Kidney epithelial cell (primary cell): Measurements from ENCODE around the gene RPTOR. TPM values are rescaled to one million over a fixed set of nuclear protein-coding genes. Genes with fewer than 3 reads are reported as not detected.

Source experiments
- DNase-seq: peaks from one replicate; pipeline ENCODE4 v3.0.0-alpha.2; 2010; ENCODE audit warnings: low read depth
- H3K27me3 ChIP-seq: 2 replicates; pipeline ENCODE4 v1.6.0; 2011; ENCODE audit warnings: low read length; ENCODE audit not compliant: control insufficient read depth, insufficient read depth
- H3K36me3 ChIP-seq: 2 replicates; pipeline ENCODE4 v1.5.1; 2011; ENCODE audit warnings: low read length; ENCODE audit not compliant: control insufficient read depth, insufficient read depth
- H3K4me3 ChIP-seq: 2 replicates; pipeline ENCODE4 v1.5.1; 2011; ENCODE audit warnings: low read depth, mild to moderate bottlenecking, control low read depth, low read length
- total RNA-seq: library from RNA; depleted of rRNA; stranded (reverse); fragments of >200 nt; gene quantifications from 2 replicates; pipeline ENCODE4 v1.2.3, GENCODE V29; 2015
- TF ChIP-seq, protein P1 (sequence below): IDR thresholded peaks from 2 replicates; pipeline ENCODE4 v1.5.1; 2011; ENCODE audit warnings: mild to moderate bottlenecking, moderate library complexity, low read length, control low read depth, inconsistent platforms; ENCODE audit not compliant: insufficient read depth, poor library complexity, severe bottlenecking

Gene RPTOR
- total RNA-seq, 1 donor from 2014 or later, result 22.7 TPM

DNA sequence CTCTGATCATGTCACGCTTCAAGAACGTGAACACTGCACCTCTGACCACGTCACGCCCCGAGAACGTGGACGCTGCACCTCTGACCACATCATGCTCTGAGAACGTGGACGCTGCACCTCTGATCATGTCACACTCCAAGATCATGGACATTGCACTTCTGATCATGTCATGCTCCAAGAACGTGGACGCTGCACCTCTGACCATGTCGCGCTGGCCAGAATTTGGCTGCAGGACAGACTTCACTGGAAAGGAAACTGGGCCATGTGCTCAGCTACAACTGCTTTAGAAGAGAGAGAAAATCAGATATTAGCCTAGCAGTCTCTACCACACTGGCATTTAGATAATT lies 182.7 kb downstream of the RPTOR start:
- TF ChIP-seq, protein P1, sequence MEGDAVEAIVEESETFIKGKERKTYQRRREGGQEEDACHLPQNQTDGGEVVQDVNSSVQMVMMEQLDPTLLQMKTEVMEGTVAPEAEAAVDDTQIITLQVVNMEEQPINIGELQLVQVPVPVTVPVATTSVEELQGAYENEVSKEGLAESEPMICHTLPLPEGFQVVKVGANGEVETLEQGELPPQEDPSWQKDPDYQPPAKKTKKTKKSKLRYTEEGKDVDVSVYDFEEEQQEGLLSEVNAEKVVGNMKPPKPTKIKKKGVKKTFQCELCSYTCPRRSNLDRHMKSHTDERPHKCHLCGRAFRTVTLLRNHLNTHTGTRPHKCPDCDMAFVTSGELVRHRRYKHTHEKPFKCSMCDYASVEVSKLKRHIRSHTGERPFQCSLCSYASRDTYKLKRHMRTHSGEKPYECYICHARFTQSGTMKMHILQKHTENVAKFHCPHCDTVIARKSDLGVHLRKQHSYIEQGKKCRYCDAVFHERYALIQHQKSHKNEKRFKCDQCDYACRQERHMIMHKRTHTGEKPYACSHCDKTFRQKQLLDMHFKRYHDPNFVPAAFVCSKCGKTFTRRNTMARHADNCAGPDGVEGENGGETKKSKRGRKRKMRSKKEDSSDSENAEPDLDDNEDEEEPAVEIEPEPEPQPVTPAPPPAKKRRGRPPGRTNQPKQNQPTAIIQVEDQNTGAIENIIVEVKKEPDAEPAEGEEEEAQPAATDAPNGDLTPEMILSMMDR, result no peak
- H3K36me3 ChIP-seq, result no peaks in the 10 kb centered on the region
- no peak overlapping the region for H3K4me3 ChIP-seq
- H3K27me3 ChIP-seq, result no peaks in the 10 kb centered on the region
- DNase-seq, result no peak

GRCh38 chr17:80729016-80729415 lies 184.4 kb downstream of the RPTOR start:
- TF ChIP-seq, protein P1, result no peak
- H3K27me3 ChIP-seq, result no peaks in the 10 kb centered on the region

GRCh38 chr17:80729761-80730160 lies 185.1 kb downstream of the RPTOR start:
- TF ChIP-seq, protein P1, result no peak
- DNase-seq, result no peak
- Histone ChIP-seq H3K27me3 (no peaks in the 10 kb centered on the region), H3K4me3 (no peak overlapping the region), H3K36me3 (no peaks in the 10 kb centered on the region)

More at GRCh38 chr17:80729016-80729415, 184.4 kb downstream of the RPTOR start:
- no peaks in the 10 kb centered on the region for H3K36me3 ChIP-seq
- H3K4me3 ChIP-seq, result no peak overlapping the region
- no peak for DNase-seq

DNA sequence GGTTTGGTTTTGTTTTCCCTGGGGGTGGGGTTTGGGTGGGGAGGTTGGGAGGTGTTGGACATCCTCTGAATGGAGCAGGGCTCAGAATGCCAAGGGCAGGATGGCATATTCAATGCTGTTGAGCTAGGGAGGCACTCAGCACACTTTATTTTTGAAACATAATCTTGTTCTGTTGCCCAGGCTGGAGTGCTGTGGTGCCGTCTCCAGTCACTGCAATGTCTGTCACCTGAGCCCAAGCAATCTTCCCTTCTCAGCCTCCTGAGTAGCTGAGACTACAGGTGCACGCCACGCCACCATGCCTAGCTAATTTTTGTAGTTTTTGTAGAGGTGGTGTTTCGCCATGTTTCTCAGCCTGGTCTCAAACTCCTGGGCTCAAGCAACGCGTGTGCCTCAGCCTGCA lies 186.1 kb downstream of the RPTOR start:
- DNase-seq, result no peak
- Histone ChIP-seq H3K36me3 (no peaks in the 10 kb centered on the region), H3K4me3 (no peak overlapping the region), H3K27me3 (no peaks in the 10 kb centered on the region)
- TF ChIP-seq, protein P1, result no peak

DNA sequence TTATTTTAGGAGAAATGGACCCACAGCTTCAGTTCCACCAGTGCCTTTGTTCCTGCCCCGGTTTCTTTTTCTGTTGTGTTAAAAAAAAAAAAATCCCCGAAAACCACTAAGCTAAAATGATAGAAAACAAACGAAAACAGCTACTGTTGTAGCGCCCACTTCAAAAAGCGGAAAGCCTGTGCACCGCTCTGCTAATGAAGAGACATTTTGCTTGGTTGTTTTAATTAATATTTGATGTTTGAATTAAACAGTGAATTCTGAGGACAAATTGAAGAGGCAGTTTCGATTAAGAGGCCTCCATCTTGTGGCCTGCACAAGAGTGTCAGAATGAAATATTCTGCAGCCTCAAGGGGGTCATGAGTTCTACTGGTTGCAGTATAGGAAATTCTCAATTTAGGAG lies 186.7 kb downstream of the RPTOR start:
- DNase-seq, result no peak
- Histone ChIP-seq H3K36me3 (no peaks in the 10 kb centered on the region), H3K27me3 (no peaks in the 10 kb centered on the region), H3K4me3 (no peak overlapping the region)
- TF ChIP-seq, protein P1, result no peak

GRCh38 chr17:80732268-80732667 lies 187.6 kb downstream of the RPTOR start:
- Histone ChIP-seq H3K4me3 (no peak overlapping the region), H3K27me3 (no peaks in the 10 kb centered on the region), H3K36me3 (no peaks in the 10 kb centered on the region)
- TF ChIP-seq, protein P1, result no peak
- no peak for DNase-seq
